ENCODE data around the gene CST11.

CST11 gene

DNA sequence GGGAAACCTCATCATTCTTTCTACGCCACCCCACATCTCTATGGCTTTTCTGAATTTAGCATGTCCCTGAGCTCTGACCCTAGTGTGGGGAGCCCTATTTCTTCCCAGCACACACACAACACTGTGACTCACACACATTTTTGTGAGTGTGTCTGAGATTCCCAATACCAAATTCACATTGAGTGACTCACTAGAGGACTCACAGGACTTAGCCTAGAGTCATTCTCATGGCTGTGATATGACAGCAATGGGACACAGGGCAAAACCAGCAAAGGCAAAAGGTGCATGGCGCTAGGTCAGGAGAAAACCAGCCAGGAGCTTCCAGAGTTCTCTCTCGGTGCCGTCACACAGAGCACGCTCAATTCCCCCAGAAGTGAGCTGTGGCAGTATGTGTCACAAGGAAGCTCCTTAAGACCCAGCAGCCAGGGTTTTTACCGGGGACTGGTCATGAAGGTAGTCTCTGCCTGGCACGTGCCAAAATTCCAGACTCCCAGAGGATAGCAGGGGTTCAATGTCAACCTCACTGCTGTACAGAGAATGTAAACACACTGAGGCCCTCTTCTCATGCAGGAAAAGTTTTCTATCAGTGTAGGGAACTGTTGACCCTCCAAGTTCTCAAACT lies 7.0 kb downstream of the CST11 start:
- TF ChIP-seq, protein P1, sequence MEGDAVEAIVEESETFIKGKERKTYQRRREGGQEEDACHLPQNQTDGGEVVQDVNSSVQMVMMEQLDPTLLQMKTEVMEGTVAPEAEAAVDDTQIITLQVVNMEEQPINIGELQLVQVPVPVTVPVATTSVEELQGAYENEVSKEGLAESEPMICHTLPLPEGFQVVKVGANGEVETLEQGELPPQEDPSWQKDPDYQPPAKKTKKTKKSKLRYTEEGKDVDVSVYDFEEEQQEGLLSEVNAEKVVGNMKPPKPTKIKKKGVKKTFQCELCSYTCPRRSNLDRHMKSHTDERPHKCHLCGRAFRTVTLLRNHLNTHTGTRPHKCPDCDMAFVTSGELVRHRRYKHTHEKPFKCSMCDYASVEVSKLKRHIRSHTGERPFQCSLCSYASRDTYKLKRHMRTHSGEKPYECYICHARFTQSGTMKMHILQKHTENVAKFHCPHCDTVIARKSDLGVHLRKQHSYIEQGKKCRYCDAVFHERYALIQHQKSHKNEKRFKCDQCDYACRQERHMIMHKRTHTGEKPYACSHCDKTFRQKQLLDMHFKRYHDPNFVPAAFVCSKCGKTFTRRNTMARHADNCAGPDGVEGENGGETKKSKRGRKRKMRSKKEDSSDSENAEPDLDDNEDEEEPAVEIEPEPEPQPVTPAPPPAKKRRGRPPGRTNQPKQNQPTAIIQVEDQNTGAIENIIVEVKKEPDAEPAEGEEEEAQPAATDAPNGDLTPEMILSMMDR (IDR thresholded peaks at IDR 0.05; ENCODE audit: insufficient read depth, low read length, poor library complexity, severe bottlenecking): no peak
- no peak for DNase-seq (ENCODE audit: extremely low read depth, insufficient read length)
- H3K27me3 ChIP-seq (replicated peaks; ENCODE audit: control insufficient read depth, insufficient read depth, low read length): no peaks in the 10 kb centered on the region
- H3K36me3 ChIP-seq (ENCODE audit: control insufficient read depth, insufficient read depth, low read length): no peaks in the 10 kb centered on the region
- H3K4me3 ChIP-seq (replicated peaks; ENCODE audit: low read depth, low read length): no peak overlapping the region

DNA sequence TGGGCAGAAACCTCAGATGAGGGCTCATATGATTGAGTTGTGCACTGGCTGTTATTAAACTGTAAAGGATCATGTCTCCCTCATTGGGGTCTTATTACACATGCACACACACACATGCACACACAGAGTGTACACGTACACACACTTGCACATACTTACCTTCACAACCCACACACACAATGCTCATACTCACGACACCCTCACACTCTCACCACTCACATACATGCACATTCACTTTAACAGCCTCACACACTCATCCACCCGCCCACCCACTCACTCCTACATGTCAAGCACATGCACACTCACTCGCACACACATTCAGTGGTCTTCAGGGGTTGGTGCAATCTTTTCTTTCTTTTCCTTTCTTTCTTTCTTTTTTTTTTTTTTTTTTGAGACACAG lies 7.8 kb downstream of the CST11 start:
- Histone ChIP-seq H3K4me3 (replicated peaks; ENCODE audit: low read depth, low read length) (no peak overlapping the region), H3K36me3 (ENCODE audit: control insufficient read depth, insufficient read depth, low read length) (no peaks in the 10 kb centered on the region), H3K27me3 (replicated peaks; ENCODE audit: control insufficient read depth, insufficient read depth, low read length) (no peaks in the 10 kb centered on the region)
- no peak for DNase-seq (ENCODE audit: extremely low read depth, insufficient read length)
- TF ChIP-seq, protein P1 (IDR thresholded peaks at IDR 0.05; ENCODE audit: insufficient read depth, low read length, poor library complexity, severe bottlenecking): no peak

DNA sequence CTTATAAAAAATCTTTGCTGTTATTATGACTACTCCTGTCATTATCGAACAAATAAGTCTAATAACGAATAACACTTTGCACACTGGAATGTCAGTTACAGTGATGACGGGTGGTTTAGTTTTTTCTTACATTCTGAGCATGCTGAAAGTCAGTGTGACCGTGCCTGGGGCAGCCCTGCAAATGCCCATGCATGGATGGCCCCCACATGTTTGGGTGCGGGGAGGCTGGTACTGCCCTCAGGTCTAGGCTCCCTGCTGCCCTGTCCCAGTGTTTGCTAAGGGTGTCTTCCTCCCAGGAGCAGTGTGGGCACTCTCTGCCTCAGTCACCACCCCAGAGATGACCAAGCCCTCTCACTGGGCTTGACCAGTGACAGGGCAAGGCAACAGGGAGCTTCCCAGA lies 10.2 kb downstream of the CST11 start:
- no peaks in the 10 kb centered on the region for H3K36me3 ChIP-seq (ENCODE audit: control insufficient read depth, insufficient read depth, low read length)
- no peaks in the 10 kb centered on the region for H3K27me3 ChIP-seq (replicated peaks; ENCODE audit: control insufficient read depth, insufficient read depth, low read length)
- TF ChIP-seq, protein P1 (IDR thresholded peaks at IDR 0.05; ENCODE audit: insufficient read depth, low read length, poor library complexity, severe bottlenecking): no peak
- DNase-seq (ENCODE audit: extremely low read depth, insufficient read length): no peak
- no peak overlapping the region for H3K4me3 ChIP-seq (replicated peaks; ENCODE audit: low read depth, low read length)

DNA sequence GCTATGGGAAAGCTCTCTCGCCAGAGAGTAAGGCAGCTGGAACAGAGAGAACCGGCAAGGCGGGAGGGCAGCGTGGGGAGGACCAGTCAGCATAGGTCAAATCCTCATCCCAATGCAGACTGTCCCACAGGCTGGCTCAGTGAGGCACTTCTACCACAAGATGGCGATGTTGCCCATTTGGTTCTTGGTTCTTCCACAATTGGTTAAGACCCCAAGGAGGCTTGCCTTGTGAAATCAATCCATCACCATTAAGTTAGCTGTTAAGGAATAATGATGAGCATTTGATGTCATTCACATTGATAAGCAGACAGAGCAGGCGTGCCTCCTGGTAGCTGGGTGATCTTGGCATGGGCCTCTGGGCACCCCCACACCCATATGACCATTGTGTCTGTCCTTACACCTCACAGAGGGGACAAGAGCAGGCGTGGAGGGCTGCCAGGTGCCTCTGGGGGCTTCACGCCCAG lies 10.8 kb downstream of the CST11 start:
- Histone ChIP-seq H3K4me3 (replicated peaks; ENCODE audit: low read depth, low read length) (no peak overlapping the region), H3K36me3 (ENCODE audit: control insufficient read depth, insufficient read depth, low read length) (no peaks in the 10 kb centered on the region), H3K27me3 (replicated peaks; ENCODE audit: control insufficient read depth, insufficient read depth, low read length) (no peaks in the 10 kb centered on the region)
- no peak for DNase-seq (ENCODE audit: extremely low read depth, insufficient read length)
- TF ChIP-seq, protein P1 (IDR thresholded peaks at IDR 0.05; ENCODE audit: insufficient read depth, low read length, poor library complexity, severe bottlenecking): peak; percentile 86

DNA sequence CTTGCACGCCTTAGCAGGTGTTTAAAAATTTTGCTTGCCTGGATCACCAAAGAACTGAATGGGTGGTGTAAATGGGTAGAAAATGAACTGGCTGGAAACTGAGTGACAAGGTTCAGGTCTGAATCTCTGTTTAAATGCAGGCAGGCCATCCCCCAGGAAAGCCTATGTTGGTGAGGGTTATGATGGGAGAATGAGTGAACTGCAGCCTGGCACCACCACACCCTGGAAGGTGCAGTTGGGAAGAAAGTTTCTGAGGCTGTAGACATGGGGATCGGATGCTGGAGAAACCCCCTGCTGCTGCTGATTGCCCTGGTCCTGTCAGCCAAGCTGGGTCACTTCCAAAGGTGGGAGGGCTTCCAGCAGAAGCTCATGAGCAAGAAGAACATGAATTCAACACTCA lies 12.7 kb downstream of the CST11 start:
- Histone ChIP-seq H3K4me3 (replicated peaks; ENCODE audit: low read depth, low read length) (no peak overlapping the region), H3K36me3 (ENCODE audit: control insufficient read depth, insufficient read depth, low read length) (no peaks in the 10 kb centered on the region), H3K27me3 (replicated peaks; ENCODE audit: control insufficient read depth, insufficient read depth, low read length) (no peaks in the 10 kb centered on the region)
- DNase-seq (ENCODE audit: extremely low read depth, insufficient read length): no peak
- TF ChIP-seq, protein P1 (IDR thresholded peaks at IDR 0.05; ENCODE audit: insufficient read depth, low read length, poor library complexity, severe bottlenecking): no peak

DNA sequence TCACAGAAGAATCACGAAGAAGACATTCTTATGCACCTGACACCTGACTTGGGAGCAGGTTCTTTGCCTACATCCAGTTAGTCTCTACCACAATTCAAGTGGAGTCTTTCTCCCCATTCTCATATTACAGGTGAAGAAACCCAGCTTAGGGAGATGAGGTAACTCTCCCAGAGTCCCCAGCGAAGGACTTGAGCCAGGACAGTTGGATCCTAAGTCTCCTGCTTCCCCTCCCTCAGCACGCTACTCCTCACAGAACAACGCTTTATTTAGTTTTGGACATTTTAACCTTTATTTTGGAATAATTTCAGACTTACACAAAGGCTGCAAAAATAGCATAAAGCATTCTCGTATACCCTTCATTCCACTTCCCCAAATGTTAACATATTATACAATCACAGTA lies 14.0 kb downstream of the CST11 start:
- no peak for DNase-seq (ENCODE audit: extremely low read depth, insufficient read length)
- TF ChIP-seq, protein P1 (IDR thresholded peaks at IDR 0.05; ENCODE audit: insufficient read depth, low read length, poor library complexity, severe bottlenecking): no peak
- no peaks in the 10 kb centered on the region for H3K36me3 ChIP-seq (ENCODE audit: control insufficient read depth, insufficient read depth, low read length)

More for the DNA sequence above, 14.0 kb downstream of the CST11 start:
- H3K4me3 ChIP-seq (replicated peaks; ENCODE audit: low read depth, low read length): no peak overlapping the region
- no peaks in the 10 kb centered on the region for H3K27me3 ChIP-seq (replicated peaks; ENCODE audit: control insufficient read depth, insufficient read depth, low read length)
